GM12878 (cell line): Measurements from ENCODE around the gene VSIG8. TPM values are rescaled to one million over a fixed set of nuclear protein-coding genes. Genes with fewer than 3 reads are reported as not detected.

Experiments
- BCL3 ChIP-seq: IDR thresholded peaks from 2 replicates; pipeline ENCODE4 v1.6.1; 2011; ENCODE audit warnings: borderline replicate concordance, low read depth, mild to moderate bottlenecking, moderate library complexity, low read length; ENCODE audit not compliant: insufficient read depth, poor library complexity, severe bottlenecking
- CREB1 ChIP-seq: IDR thresholded peaks from 2 replicates; pipeline ENCODE4 v1.6.1; 2012; ENCODE audit warnings: low read depth, mild to moderate bottlenecking, inconsistent platforms
- DPF2 ChIP-seq: fragments of 450-650 bp; IDR thresholded peaks from 2 replicates; pipeline ENCODE4 v1.6.1; 2017; ENCODE audit warnings: mild to moderate bottlenecking
- LARP7 ChIP-seq: fragments of 450-650 bp; IDR thresholded peaks from 2 replicates; pipeline ENCODE4 v1.6.1; 2017; ENCODE audit warnings: mild to moderate bottlenecking
- NKRF ChIP-seq: fragments of 450-650 bp; conservative IDR thresholded peaks from 2 replicates; pipeline ENCODE4 v1.6.1; 2017; ENCODE audit warnings: mild to moderate bottlenecking, moderate library complexity
- PRDM15 ChIP-seq: fragments of 450-650 bp; formaldehyde crosslinking; IDR thresholded peaks from 2 replicates; pipeline ENCODE4 v1.4.0; 2020; ENCODE audit warnings: mild to moderate bottlenecking, moderate library complexity
- RELB ChIP-seq: fragments of 450-650 bp; IDR thresholded peaks from 2 replicates; pipeline ENCODE4 v1.6.1; 2017; ENCODE audit warnings: low read depth, mild to moderate bottlenecking, moderate library complexity
- SPI1 ChIP-seq: IDR thresholded peaks from 2 replicates; pipeline ENCODE4 v1.6.1; 2011; ENCODE audit warnings: low read depth, mild to moderate bottlenecking, low read length, moderate library complexity, borderline replicate concordance; ENCODE audit not compliant: insufficient read depth
- TBL1XR1 ChIP-seq: IDR thresholded peaks from 2 replicates; pipeline ENCODE4 v1.6.1; 2012; ENCODE audit warnings: low read depth, low read length, improper control_type of control experiment
- TCF7 ChIP-seq: IDR thresholded peaks from 2 replicates; pipeline ENCODE4 v1.6.1; 2014; ENCODE audit warnings: antibody characterized with exemption, borderline replicate concordance
- ZNF687 ChIP-seq: fragments of 450-650 bp; IDR thresholded peaks from 2 replicates; pipeline ENCODE4 v1.6.1; 2017; ENCODE audit warnings: mild to moderate bottlenecking, moderate library complexity
- polyA plus RNA-seq, 11 experiments: library from polyadenylated mRNA; depleted of rRNA in 4 of 11; unstranded in 6 of 11; stranded (reverse) in 5 of 11; fragments of >200 nt; fragmentation: Nextera tagmentation in 4 of 11; fragmentation: Illumina TruSeq in 1 of 11; extraction: Ambion mirVana in 4 of 11; extraction: Trizol in 1 of 11; gene quantifications; 1 replicate in 1 of 11; 2 replicates in 10 of 11; pipeline versions ENCODE4 v1.2.1 to v1.2.3, GENCODE V29; 2011 to 2016; ENCODE audit warnings: inconsistent platforms in 2 of 11, missing spikeins in 2 of 11, low read depth in 1 of 11
- total RNA-seq, 4 experiments: library from RNA; depleted of rRNA in 3 of 4; stranded (reverse); fragments of >200 nt in 3 of 4; fragmentation: Illumina TruSeq in 1 of 4; extraction: Trizol in 1 of 4; gene quantifications; 2 replicates each; pipeline versions ENCODE4 v1.2.1 to v1.2.3, GENCODE V29; 2013 to 2021

The VSIG8 gene
- total and polyA plus RNA-seq, 10 of the 15 experiments (the other 5 are each of a cell fraction or from before 2014, with no cell fraction given): not detected

GRCh38 chr1:159860456-159860855 is 2.0 kb downstream of the VSIG8 start (continued):
- no peak for TF ChIP-seq PRDM15 (CRISPR knock-in tag)
- no peak for TF ChIP-seq NKRF
- no peak for TF ChIP-seq RELB
- no peak for TF ChIP-seq DPF2
- no peak for TF ChIP-seq SPI1
- TF ChIP-seq TBL1XR1: no peak
- no peak for TF ChIP-seq LARP7
- no peak for TF ChIP-seq ZNF687
- TF ChIP-seq BCL3: no peak
- no peak for TF ChIP-seq CREB1
- TF ChIP-seq TCF7: no peak
